Measurements from ENCODE around the gene SCAF1. TPM values are rescaled to one million over a fixed set of nuclear protein-coding genes. Genes with fewer than 3 reads are reported as not detected.

Gene SCAF1
- total RNA-seq, 1 donor from 2014 or later: 61.0 TPM

DNA sequence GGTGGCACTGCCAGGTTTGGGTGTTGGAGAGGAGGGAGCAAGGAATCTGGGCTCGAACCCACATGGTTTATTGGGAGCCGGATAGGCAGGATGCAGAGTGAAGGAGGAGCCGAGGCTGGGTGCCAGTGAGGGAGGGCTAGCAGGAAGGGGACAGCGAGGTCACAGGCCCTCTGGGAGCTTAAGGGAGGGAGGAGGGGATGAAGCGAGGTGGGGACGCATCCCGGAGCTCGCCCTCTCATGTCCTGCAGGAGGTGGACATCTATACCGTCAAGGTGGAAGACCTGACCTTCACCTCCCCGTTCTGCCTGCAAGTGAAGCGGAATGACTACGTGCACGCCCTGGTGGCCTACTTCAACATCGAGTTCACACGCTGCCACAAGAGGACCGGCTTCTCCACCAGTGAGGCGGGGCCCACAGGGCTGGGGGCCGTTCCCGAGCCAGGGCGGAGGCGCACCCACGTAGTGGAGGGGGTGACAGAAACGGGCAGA lies 43.9 kb downstream of the SCAF1 start:
- Mint-ChIP-seq H3K36me3 (ENCODE audit: low read depth) (peaks cover 66% of the 10 kb centered on the region), H3K27ac (no peak overlapping the region), H3K4me1 (peaks cover 19% of the 10 kb centered on the region), H3K27me3 (peaks cover 8% of the 10 kb centered on the region), H3K9me3 (no peaks in the 10 kb centered on the region), H3K4me3 (no peak overlapping the region)
- TF ChIP-seq, protein P1, sequence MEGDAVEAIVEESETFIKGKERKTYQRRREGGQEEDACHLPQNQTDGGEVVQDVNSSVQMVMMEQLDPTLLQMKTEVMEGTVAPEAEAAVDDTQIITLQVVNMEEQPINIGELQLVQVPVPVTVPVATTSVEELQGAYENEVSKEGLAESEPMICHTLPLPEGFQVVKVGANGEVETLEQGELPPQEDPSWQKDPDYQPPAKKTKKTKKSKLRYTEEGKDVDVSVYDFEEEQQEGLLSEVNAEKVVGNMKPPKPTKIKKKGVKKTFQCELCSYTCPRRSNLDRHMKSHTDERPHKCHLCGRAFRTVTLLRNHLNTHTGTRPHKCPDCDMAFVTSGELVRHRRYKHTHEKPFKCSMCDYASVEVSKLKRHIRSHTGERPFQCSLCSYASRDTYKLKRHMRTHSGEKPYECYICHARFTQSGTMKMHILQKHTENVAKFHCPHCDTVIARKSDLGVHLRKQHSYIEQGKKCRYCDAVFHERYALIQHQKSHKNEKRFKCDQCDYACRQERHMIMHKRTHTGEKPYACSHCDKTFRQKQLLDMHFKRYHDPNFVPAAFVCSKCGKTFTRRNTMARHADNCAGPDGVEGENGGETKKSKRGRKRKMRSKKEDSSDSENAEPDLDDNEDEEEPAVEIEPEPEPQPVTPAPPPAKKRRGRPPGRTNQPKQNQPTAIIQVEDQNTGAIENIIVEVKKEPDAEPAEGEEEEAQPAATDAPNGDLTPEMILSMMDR (IDR thresholded peaks at IDR 0.05): no peak
- DNase-seq: no peak
- POLR2A ChIA-PET: interaction anchor here (0.6 kb wide), 1 partner anchor 95 kb away, joined by 3 read pairs; no protein-coding TSS in a partner anchor
- no peak for ATAC-seq (ENCODE audit: low read depth)
- CTCF ChIA-PET: interaction anchor here (1.1 kb wide), 1 partner anchor 21 kb away, joined by 4 read pairs; the partner anchor contains the start of gene IRF3
- intact Hi-C loops (cut with micrococcal nuclease): no loop called here

DNA sequence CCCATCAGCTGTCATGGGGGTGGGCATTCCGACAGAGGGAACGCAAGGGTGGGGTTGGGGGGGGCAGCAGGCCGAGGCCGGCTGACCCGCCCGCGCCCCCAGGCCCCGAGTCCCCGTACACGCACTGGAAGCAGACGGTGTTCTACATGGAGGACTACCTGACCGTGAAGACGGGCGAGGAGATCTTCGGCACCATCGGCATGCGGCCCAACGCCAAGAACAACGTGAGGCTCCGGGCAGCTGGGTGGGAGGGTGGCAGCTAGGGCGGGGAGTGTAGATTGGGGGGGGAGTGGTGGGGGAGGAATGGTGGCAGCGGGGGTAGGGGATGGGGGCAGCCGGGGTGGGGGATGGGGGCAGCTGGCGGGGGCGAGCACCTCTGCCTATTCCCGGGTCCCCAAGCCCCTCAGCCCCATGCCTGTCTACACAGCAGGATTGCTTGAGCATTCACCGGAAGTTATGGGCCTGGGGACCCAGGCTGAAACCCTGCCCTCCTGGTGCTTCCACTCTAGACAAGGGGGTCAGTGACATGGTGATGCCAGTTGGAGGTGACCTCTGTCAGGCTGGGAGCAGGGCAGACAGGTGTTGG lies 44.6 kb downstream of the SCAF1 start:
- Mint-ChIP-seq H3K36me3 (ENCODE audit: low read depth) (peaks cover 63% of the 10 kb centered on the region), H3K4me1 (peaks cover 23% of the 10 kb centered on the region), H3K27ac (no peak overlapping the region), H3K4me3 (no peak overlapping the region), H3K27me3 (peaks cover 10% of the 10 kb centered on the region), H3K9me3 (no peaks in the 10 kb centered on the region)
- POLR2A ChIA-PET: no interaction called here
- no peak for ATAC-seq (ENCODE audit: low read depth)
- CTCF ChIA-PET: no interaction called here
- intact Hi-C loops (cut with micrococcal nuclease): no loop called here
- DNase-seq: no peak
- TF ChIP-seq, protein P1 (IDR thresholded peaks at IDR 0.05): no peak

GRCh38 chr19:49687150-49687549 lies 45.1 kb downstream of the SCAF1 start:
- TF ChIP-seq, protein P1 (IDR thresholded peaks at IDR 0.05): no peak
- Mint-ChIP-seq H3K9me3 (no peaks in the 10 kb centered on the region), H3K4me3 (no peak overlapping the region), H3K36me3 (ENCODE audit: low read depth) (peaks cover 58% of the 10 kb centered on the region), H3K27ac (no peak overlapping the region), H3K27me3 (peaks cover 11% of the 10 kb centered on the region), H3K4me1 (peaks cover 25% of the 10 kb centered on the region)
- ATAC-seq (ENCODE audit: low read depth) (no peak), DNase-seq (no peak)
- intact Hi-C loops (cut with micrococcal nuclease): no loop called here
- ChIA-PET CTCF (no interaction called here), POLR2A (interaction anchor here (0.7 kb wide), 1 partner anchor 12 kb away, joined by 3 read pairs; no protein-coding TSS in a partner anchor)

DNA sequence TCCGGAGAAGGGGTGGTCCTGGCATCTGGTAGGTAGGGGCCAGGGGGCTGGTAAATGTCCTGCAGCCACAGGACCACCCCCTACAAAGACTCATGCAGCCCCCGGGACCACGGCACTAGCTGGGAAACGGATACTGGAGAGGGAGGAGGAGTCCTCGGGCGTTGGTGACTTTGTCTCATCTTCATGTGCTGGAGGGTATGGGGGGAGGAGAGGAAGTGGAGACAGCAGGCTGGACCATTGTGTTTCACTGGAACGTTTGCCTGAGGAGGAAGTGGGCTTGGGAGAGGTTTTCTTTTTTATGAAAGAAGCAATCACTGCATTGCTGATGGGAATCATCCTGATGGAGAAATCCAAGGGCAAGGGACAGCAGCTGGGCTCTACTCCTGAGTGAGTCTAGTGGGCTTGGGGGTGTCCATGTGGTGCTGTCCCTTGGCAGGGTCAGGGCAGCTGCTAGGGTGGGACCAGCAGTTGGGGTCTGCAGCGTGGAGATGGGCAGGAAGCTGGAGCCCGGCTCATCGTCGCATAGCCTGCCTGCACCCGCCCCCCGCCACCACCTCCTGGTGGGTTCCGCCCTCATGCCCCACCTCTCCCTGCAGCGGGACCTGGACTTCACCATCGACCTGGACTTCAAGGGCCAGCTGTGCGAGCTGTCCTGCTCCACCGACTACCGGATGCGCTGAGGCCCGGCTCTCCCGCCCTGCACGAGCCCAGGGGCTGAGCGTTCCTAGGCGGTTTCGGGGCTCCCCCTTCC lies 45.7 kb downstream of the SCAF1 start:
- no peak for ATAC-seq (ENCODE audit: low read depth)
- DNase-seq: no peak
- TF ChIP-seq, protein P1 (IDR thresholded peaks at IDR 0.05): no peak
- H3K36me3 Mint-ChIP-seq (ENCODE audit: low read depth): peaks cover 53% of the 10 kb centered on the region
- peaks cover 16% of the 10 kb centered on the region for H3K27me3 Mint-ChIP-seq
- POLR2A ChIA-PET: interaction anchor here (0.7 kb wide), 1 partner anchor 13 kb away, joined by 3 read pairs; no protein-coding TSS in a partner anchor
- CTCF ChIA-PET: no interaction called here
- H3K4me3 Mint-ChIP-seq: no peak overlapping the region
- intact Hi-C loops (cut with micrococcal nuclease): no loop called here
- H3K9me3 Mint-ChIP-seq: no peaks in the 10 kb centered on the region
- peaks cover 25% of the 10 kb centered on the region for H3K4me1 Mint-ChIP-seq
- no peak overlapping the region for H3K27ac Mint-ChIP-seq

DNA sequence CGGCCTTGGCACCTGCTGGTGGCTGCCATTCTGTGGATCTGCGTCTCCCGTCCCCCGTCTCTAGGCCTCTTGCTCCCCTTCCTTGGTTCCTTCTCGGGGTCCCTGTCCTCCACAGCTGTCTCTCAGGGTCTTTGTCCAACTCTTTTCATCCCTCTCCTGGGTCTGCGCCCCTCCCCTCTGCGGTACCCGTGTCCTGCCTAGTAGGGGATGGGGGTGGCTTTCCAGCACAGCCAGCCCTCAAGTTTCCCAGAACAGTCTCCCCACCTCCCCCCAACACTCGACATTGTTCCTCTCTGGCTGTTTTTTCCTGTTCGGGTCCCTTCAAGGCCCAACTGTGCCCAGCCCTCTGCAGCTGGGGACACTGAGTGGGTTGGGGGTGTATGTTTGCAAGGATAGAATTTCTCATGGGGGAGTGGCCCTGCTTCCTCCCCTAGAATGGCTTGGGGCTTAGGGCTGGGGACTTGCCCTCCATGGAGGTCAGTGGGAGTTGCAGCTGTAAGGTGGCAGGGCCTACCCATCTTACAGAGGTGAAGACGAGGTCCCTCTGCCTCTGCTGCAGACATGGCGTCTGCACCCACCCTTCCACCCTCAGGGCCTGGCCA lies 46.6 kb downstream of the SCAF1 start:
- ChIA-PET CTCF (no interaction called here), POLR2A (no interaction called here)
- Mint-ChIP-seq H3K27me3 (peaks cover 22% of the 10 kb centered on the region), H3K4me3 (no peak overlapping the region), H3K36me3 (ENCODE audit: low read depth) (peaks cover 46% of the 10 kb centered on the region), H3K4me1 (peaks cover 25% of the 10 kb centered on the region), H3K9me3 (no peaks in the 10 kb centered on the region), H3K27ac (no peak overlapping the region)
- TF ChIP-seq, protein P1 (IDR thresholded peaks at IDR 0.05): no peak
- DNase-seq: no peak
- no peak for ATAC-seq (ENCODE audit: low read depth)
- intact Hi-C loops (cut with micrococcal nuclease): no loop called here

All from activated B cell treated with CpG ODN at 0.5 μM for 24 hours (primary cell).